MCF 10A (cell line): ENCODE results near the gene MMADHC. TPM values are rescaled to one million over a fixed set of nuclear protein-coding genes. Genes with fewer than 3 reads are reported as not detected.

Source experiments
- BruUV-seq: library from RNA; stranded (reverse); fragments of 400-500 nt; replicated peaks from 2 replicates; lab custom pipeline; 2021; lab: Mats Ljungman, UMichigan
- CTCF ChIA-PET: fragments of 300-600 bp; sonication (Branson Sonifier 250); formaldehyde crosslinking; extraction: SDS; loops from one replicate; lab custom pipeline; 2021; ENCODE audit warnings: antibody characterized with exemption, inconsistent platforms; lab: Yijun Ruan, JAX
- POLR2A ChIA-PET: fragments of 300-600, 350-650 bp; sonication (Branson Sonifier 250); formaldehyde crosslinking; extraction: SDS; loops from one replicate; lab custom pipeline; 2020; ENCODE audit warnings: antibody characterized with exemption, inconsistent platforms; lab: Yijun Ruan, JAX
- DNase-seq: peaks from one replicate; pipeline ENCODE4 v3.0.0-alpha.2; 2018; ENCODE audit not compliant: unreplicated experiment
- H3K27ac Mint-ChIP-seq: one replicate; pipeline ENCODE4 v1.8.0; 2022; ENCODE audit warnings: mild to moderate bottlenecking, low read depth, mixed read lengths; ENCODE audit not compliant: unreplicated experiment
- H3K27me3 Mint-ChIP-seq: one replicate; pipeline ENCODE4 v1.8.0; 2022; ENCODE audit warnings: mixed read lengths; ENCODE audit not compliant: insufficient read depth, unreplicated experiment
- H3K36me3 Mint-ChIP-seq: one replicate; pipeline ENCODE4 v1.8.0; 2022; ENCODE audit warnings: mild to moderate bottlenecking, moderate library complexity, mixed read lengths; ENCODE audit not compliant: insufficient read depth, unreplicated experiment
- H3K4me1 Mint-ChIP-seq: one replicate; pipeline ENCODE4 v1.8.0; 2022; ENCODE audit warnings: mixed read lengths; ENCODE audit not compliant: insufficient read depth, unreplicated experiment
- H3K4me3 Mint-ChIP-seq: one replicate; pipeline ENCODE4 v1.8.0; 2022; ENCODE audit warnings: mild to moderate bottlenecking, moderate library complexity, mixed read lengths; ENCODE audit not compliant: unreplicated experiment
- H3K9me3 Mint-ChIP-seq: one replicate; pipeline ENCODE4 v1.8.0; 2022; ENCODE audit warnings: mixed read lengths; ENCODE audit not compliant: unreplicated experiment
- intact Hi-C: fragments of 100-400 bp; cut with micrococcal nuclease; formaldehyde crosslinking; loops from 2 replicates; pipeline ENCODE4 v1.14.1; 2022
- total RNA-seq: library from RNA; stranded (reverse); gene quantifications from 2 replicates; pipeline ENCODE4 v1.2.3, GENCODE V29; 2022
- TF ChIP-seq, protein P1 (sequence below): fragments of 200-600 bp; IDR thresholded peaks from one replicate; pipeline ENCODE4 v1.8.0; 2022; ENCODE audit warnings: antibody characterized with exemption, mild to moderate bottlenecking; ENCODE audit not compliant: unreplicated experiment

Gene MMADHC
- total RNA-seq, 1 experiment from 2014 or later: 156 TPM

DNA sequence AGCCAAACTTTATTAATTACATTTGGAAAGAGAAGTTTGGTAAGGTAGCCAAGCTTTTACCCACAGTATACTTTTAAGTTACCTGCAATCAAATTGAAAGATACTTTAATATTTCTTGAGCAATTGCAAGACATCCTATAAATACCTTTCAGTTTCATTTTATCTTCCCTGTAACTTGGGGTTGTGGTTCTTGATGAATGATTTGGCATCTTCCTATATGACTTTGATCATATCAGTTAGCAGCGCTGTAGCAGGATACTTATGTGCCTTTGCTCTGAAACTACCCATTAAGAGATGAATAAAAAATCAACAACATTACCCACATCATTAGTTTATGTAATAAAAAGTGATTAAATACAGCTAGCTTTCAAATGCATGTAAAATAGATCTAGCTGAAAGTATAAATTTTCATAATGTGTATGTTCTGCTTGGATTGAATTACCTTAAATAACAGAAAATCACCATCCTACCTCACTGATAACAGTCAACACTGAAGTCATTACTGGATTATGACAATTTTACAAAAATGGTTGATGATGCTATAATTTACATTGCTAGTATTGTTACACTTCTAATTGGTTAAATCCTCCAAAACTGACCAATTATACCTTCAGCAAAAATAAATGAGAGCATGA is 50.4 kb downstream of the MMADHC start:
- TF ChIP-seq, protein P1, sequence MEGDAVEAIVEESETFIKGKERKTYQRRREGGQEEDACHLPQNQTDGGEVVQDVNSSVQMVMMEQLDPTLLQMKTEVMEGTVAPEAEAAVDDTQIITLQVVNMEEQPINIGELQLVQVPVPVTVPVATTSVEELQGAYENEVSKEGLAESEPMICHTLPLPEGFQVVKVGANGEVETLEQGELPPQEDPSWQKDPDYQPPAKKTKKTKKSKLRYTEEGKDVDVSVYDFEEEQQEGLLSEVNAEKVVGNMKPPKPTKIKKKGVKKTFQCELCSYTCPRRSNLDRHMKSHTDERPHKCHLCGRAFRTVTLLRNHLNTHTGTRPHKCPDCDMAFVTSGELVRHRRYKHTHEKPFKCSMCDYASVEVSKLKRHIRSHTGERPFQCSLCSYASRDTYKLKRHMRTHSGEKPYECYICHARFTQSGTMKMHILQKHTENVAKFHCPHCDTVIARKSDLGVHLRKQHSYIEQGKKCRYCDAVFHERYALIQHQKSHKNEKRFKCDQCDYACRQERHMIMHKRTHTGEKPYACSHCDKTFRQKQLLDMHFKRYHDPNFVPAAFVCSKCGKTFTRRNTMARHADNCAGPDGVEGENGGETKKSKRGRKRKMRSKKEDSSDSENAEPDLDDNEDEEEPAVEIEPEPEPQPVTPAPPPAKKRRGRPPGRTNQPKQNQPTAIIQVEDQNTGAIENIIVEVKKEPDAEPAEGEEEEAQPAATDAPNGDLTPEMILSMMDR: no peak
- Mint-ChIP-seq H3K27ac (no peak overlapping the region), H3K36me3 (no peaks in the 10 kb centered on the region), H3K27me3 (no peaks in the 10 kb centered on the region), H3K4me3 (no peak overlapping the region), H3K9me3 (no peaks in the 10 kb centered on the region), H3K4me1 (no peaks in the 10 kb centered on the region)
- DNase-seq: no peak
- ChIA-PET CTCF (interaction anchor here (0.7 to 5.8 kb wide), 3 partner anchors 24 to 520 kb away, joined by 3 to 34 read pairs (median 5); partner anchors contain the start of gene LYPD6B), POLR2A (no interaction called here)
- BruUV-seq: no TSS peak
- intact Hi-C loops: no loop called here

DNA sequence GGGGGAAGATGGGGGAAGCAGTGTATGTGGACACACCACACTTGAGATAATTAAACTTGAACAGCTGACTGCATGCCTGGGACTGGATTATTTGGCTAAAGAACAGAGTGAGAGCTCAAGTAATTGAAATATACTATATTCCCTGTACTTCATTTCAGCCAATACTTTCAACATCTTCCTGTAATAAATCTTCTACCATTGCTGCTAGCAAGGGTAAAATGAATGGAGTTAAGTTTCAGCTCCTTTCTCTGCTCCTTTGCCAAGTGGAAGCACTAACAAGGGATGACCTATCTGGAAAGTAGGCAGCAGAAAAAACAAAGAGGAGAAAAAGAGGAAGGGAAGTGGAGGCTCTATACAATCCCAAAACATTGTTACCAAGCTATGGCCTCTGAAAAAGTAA is 50.9 kb downstream of the MMADHC start:
- no TSS peak for BruUV-seq

DNA sequence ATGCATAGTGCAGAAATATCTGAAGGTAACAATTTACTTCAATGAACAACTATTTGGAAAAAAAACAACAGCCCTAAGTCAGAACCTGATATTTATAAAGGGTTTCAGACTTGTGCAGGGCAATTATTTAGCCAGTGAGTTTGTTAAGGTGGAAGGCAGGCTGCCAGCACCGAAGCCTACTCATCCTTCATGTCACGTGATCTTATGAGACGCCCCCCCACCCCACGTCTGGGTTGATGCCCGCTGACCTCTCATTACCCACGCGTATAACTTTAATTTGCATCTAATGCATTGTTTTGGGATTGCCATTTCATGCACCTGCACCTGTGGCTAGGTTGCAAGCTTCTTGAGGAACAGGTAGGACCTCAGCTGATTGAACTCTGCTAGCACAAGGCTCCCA is 52.9 kb downstream of the MMADHC start:
- CTCF ChIA-PET: no interaction called here

More for the DNA sequence above, 50.9 kb downstream of the MMADHC start:
- POLR2A ChIA-PET: interaction anchor here (0.6 kb wide), 1 partner anchor 373 kb away, joined by 3 read pairs; no protein-coding TSS in a partner anchor
- intact Hi-C loops: no loop called here
- DNase-seq: no peak
- Mint-ChIP-seq H3K4me3 (no peak overlapping the region), H3K27ac (no peak overlapping the region), H3K27me3 (no peaks in the 10 kb centered on the region), H3K36me3 (no peaks in the 10 kb centered on the region), H3K9me3 (no peaks in the 10 kb centered on the region), H3K4me1 (no peaks in the 10 kb centered on the region)
- TF ChIP-seq, protein P1: no peak
- CTCF ChIA-PET: interaction anchor here (0.8 to 5.8 kb wide), 2 partner anchors 498 to 519 kb away, joined by 5 to 34 read pairs; partner anchors contain the start of gene LYPD6B

GRCh38 chr2:149528983-149529382 is 58.6 kb downstream of the MMADHC start:
- POLR2A ChIA-PET: no interaction called here
- no peak for DNase-seq
- no peak overlapping the region for H3K27ac Mint-ChIP-seq
- H3K4me3 Mint-ChIP-seq: no peak overlapping the region
- BruUV-seq: no TSS peak
- no peaks in the 10 kb centered on the region for H3K36me3 Mint-ChIP-seq
- TF ChIP-seq, protein P1: no peak
- H3K9me3 Mint-ChIP-seq: no peaks in the 10 kb centered on the region
- CTCF ChIA-PET: no interaction called here
- intact Hi-C loops: no loop called here
- no peaks in the 10 kb centered on the region for H3K4me1 Mint-ChIP-seq
- peaks cover 11% of the 10 kb centered on the region for H3K27me3 Mint-ChIP-seq

More for the DNA sequence above, 52.9 kb downstream of the MMADHC start:
- Mint-ChIP-seq H3K9me3 (no peaks in the 10 kb centered on the region), H3K27ac (no peak overlapping the region), H3K36me3 (no peaks in the 10 kb centered on the region), H3K27me3 (no peaks in the 10 kb centered on the region), H3K4me3 (no peak overlapping the region), H3K4me1 (no peaks in the 10 kb centered on the region)
- no peak for DNase-seq
- TF ChIP-seq, protein P1: no peak
- BruUV-seq: no TSS peak
- POLR2A ChIA-PET: no interaction called here
- intact Hi-C loops: no loop called here
